GM21447 (cell line): ENCODE measurements around the gene QSOX2.
"Not testable (repeated sequence)": the region's sequence is repeated elsewhere in the genome, so short reads cannot be mapped to it uniquely, and the experiment has no call there.

Experiments
- ATAC-seq: cut with Tn5 transposase; IDR thresholded peaks from one replicate; pipeline ENCODE4 v1.9.1; 2021; ENCODE audit not compliant: unreplicated experiment

Gene QSOX2

DNA sequence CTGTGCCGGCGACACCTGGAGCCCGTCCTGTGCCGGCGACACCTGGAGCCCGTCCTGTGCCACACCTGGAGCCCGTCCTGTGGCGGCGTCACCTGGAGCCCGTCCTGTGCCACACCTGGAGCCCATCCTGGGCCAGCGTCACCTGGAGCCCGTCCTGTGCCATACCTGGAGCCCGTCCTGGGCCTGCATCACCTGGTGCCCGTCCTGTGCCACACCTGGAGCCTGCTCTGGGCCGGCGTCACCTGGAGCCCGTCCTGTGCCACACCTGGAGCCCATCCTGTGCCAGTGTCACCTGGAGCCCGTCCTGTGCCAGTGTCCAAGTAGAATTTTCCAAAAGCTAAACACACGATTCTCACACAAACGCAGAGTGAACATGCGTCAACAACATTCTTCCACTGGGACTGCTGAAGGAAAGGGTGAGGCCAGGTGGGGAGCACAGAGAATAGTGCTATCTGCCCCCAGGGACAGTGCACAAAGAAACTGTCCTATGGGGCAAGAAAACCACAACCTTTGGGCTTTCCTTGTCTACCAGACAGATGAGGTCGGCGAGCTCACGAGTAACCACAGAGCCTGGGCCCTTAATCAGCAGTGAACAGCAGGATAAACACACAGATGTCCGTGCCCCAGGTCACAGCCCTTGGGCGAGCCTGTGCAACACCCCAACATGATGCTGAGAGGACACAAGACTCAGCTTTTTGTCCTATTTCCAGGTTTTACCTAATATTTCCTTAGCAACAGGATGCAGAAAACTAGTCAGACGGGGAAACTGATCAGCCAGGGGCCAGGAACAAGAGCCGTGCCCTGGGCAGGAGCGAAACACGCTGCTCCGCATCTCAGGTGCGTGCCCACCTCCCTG is 7.9 kb downstream of the QSOX2 start:
- no peak for ATAC-seq

DNA sequence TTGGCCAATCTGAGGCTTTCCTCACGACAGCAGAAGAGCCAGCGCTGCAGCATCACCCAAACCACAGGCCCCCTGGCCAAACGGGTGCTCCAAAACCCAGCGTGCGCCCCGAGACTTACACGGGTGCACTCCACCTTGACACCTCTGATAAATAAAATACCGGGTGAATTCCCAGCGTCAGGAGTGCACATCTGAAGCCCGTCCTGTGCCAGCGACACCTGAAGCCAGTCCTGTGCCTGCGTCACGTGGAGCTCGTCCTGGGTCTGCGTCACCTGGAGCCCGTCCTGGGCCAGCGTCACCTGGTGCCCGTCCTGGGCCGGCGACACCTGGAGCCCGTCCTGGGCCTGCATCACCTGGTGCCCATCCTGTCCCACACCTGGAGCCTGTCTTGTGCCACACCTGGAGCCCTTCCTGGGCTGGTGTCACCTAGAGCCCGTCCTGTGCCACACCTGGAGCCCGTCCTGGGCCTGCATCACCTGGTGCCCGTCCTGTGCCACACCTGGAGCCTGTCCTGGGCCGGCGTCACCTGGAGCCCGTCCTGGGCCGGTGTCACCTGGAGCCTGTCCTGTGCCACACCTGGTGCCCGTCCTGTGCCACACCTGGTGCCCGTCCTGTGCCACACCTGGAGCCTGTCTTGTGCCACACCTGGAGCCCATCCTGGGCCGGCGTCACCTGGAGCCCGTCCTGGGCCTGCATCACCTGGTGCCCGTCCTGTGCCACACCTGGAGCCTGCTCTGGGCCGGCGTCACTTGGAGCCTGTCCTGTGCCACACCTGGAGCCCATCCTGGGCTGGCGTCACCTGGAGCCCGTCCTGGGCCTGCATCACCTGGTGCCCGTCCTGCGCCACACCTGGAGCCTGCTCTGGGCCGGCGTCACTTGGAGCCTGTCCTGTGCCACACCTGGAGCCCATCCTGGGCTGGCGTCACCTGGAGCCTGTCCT is 8.9 kb downstream of the QSOX2 start:
- not testable (repeated sequence) for ATAC-seq

DNA sequence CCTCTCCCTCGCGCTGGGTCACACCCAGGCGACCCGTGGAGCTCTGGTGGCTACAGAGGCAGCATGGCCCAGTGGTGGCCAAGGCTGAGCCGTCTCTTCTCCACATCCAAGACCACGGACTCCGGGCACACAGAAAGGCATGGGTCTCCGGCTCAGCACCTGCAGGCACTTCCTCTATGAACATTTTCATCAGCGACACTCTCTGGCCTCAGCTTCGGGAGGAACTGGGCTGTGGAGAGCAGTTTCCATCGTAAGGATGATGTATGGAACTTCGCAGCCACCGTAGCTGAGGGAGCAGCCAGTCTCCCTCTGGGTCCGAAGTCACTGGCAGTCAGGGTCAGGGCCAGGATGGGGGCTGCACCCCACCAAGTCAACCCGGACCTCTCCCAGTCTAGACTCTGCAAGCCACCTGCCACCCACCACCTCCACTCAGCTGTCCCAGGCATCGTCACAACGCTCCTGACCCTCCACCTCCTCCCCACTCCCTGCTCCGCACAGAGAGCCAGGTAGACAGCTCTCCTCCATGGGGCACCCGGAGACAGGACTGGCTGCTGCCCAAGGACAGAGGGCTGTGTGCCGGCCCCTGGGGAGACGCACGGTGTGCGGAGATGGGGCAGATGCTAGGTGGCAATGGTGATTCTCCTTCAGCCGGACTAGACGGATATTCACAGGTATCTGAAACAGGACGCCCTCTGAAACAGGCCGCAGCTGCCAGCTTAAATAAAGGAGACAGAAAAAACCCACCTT is 9.7 kb downstream of the QSOX2 start:
- ATAC-seq, result no peak

DNA sequence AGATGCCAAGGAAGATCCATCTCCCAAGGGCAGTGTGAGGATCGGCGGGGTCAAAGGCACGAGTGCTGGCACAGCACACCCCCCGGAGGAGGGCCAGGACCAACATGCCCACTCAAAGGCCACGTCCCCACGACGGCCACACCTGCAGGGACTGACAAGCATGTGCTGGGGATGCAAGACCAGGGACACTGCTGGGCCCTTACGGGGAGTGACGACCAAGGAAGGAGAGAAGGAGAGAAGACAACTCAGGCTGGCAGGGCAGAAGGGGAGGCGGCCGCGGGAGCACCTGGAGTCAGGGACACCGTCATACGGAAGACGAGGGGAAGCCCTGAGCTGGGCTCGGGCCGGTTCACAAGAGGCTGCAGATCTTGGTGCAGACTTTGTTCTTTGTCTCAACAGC is 10.4 kb downstream of the QSOX2 start:
- ATAC-seq, result no peak

DNA sequence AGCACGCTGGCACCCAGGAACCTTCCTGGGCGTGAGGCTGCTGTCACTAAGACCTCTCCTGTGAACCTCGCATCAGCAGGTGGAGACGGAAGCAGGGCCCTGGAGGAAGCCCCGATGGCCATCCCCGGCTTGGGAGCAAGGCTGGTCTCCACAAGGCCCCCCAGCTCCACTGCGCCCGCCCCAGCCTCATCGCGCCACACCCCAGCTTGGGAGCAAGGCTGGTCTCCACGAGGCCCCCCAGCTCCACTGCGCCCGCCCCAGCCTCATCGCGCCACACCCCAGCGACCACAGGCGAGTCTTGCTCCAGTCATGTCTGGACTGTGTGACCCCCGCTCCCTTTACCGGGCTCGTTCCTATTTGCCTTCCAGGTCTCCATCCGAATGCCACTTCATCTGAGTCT is 11.0 kb downstream of the QSOX2 start:
- no peak for ATAC-seq

DNA sequence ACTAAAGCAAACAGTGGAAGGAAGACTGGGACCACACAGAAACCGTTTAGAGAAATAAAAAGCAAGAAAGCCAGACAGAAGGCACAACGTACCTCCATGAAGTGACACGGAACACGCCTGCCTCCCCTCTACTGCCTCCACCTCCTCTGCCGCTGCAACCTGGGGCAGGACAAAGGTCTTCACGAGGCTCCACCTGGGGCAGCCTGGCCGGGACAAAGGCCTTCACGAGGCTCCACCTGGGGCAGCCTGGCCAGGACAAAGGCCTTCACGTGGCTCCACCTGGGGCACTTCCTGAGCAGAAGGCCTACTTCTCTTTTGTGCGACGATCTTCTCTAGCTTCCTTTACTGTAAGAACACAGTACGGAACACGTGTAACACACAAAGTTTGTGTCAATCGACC is 11.7 kb downstream of the QSOX2 start:
- no peak for ATAC-seq

DNA sequence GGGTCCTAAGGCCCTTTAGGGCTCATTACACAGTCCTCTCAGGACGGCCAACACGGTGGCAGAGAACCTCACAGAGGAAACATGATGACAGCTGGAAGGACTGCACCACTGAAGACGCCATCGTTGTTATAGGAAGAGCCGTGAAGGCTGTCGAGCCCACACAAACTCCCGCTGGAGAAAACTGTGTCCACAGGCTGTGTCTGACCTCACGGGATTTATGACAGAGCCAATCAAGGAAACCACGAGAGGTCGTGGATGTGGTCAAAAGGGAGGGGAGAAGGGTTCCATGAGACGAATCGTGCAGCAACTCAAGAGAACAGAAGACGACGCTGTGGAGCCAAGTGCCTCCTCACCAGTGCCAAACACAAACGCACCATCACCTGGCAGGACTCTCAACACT is 12.2 kb downstream of the QSOX2 start:
- no peak for ATAC-seq

DNA sequence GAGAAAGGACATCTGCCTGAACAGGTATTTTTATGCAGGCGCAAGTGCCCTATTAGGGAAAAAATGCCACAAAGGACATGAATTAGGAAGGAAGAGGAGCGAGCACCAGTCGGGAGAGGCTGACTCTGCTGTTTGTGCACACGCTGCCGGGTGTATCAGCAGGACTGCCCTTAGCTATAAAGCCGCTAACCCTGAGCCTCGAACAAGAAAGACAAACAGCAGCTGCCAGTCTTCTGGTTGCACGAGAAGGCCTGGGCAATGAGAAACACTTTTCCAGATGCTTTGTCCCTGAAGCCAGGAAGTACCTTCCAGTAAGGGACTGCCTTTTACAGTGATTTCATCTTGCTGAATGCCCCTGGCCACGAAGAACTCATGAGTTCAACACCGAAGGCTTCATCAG is 12.6 kb downstream of the QSOX2 start:
- no peak for ATAC-seq

DNA sequence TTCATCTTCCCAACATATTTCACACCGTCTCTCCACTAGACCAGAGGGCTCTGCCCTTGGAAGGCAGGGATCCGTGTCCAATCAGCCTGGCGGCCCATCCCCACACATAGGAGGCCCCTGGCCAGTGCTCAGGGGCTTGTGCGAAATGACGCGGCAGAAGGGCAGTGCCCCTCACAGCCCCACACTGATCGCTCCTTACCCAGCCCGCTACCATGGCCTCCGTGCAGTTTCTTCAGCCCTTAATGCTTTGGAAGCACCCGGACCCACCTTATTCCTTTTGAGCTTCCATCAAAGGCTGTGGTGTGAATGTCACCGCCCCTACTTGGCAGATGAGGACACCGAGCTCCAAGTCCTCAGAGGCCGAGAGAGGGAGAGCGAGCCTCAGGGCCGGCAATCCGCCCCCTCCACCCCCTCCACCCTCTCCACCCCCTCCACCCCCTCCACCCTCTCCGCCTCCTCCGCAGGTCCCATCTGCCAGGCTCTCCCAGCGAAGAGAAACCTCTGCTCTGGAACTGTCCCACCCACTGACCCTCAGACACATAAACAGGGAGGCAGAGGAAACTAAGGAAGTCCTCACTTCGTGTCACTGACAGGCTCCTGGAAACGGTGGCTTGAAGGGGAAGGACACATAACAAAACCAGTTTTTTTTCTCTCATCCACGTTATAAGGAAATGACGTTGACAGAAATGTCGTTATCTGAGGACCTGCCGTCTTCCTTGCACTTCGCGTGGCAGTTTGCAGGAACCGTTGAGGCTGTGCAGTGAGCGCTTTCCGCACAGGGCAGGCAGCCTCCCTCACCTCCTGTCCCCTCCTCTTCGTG is 13.9 kb downstream of the QSOX2 start:
- ATAC-seq, result no peak

DNA sequence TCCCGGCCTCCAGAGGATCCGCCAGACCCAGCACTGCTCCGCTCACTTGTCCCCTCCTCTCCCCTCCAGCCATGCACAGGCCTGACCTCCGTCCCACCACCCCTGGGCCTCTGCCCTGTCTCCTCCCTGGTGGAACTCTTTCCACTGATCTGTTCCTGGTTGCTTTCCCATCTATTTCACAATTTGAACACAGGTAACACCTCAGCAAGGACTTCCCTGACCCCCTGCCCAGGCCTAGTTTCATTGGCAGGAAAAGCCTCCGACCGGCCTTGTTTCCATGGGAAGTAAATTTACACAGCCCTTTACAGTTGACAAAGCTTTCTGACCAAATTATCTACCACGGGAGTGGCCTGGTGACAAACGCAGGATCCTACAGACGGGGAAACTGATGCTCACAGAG is 14.8 kb downstream of the QSOX2 start:
- no peak for ATAC-seq

DNA sequence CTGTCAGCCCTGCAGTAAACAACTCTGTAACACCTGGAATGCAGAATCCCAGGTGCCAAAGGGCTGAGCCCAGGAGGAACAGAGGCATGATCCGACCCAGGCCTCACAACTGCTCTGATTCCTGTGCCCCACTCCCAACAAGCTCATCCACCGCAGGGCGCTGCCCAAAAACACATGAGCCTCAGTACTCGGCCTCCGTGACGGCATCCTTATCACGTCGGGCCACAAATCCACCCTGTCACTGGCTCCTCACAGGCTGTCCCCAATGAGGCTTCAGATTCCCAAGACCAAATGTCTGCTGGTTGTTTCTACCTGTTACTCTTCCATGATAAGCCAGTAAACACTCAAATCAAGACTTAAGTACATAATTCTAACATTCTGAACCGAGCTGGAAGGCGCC is 15.2 kb downstream of the QSOX2 start:
- no peak for ATAC-seq

DNA sequence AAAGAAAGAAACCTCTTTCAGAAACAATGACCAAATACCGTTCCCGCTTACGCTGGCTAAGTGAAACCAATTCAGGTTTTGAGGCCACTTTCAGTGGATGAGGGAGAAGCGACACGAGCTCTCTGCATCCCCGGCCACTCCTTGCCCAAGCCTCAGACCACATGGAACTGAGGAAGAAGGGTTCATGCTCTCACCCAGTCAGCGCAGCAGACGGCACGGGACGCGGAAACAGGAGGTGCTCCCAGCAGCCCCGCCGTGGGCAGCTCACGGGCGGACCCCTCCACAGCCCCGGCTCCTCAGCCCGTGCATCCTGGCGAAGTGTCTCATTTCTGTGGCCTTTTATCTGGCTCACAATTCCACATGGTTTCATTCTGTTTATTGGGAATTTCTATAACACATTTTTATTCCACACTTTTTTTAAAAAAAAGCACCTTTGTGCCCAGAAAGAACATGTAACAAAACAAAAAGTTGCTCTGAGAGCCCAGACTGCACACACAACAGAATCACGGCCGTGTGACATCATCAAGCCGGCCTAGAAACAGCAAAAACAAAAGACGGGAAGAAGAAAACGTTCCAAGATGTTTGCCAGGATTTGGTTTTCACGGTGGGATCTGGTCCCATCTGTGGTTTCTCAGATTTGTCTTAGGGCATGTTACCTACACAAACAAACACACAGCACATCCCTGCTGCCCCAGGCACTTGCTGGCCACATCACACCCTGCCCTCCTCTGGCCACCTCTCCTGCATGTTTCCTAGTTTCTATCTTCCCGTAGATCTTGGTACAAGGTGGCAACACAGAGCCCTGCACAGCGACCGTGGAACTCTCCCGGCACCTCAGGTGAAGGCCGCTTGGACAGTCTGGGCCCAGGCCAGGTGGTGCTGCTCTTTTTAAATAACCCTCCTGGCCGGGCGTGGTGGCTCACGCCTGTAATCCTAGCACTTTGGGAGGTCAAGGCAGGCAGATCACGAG is 16.2 kb downstream of the QSOX2 start:
- no peak for ATAC-seq

DNA sequence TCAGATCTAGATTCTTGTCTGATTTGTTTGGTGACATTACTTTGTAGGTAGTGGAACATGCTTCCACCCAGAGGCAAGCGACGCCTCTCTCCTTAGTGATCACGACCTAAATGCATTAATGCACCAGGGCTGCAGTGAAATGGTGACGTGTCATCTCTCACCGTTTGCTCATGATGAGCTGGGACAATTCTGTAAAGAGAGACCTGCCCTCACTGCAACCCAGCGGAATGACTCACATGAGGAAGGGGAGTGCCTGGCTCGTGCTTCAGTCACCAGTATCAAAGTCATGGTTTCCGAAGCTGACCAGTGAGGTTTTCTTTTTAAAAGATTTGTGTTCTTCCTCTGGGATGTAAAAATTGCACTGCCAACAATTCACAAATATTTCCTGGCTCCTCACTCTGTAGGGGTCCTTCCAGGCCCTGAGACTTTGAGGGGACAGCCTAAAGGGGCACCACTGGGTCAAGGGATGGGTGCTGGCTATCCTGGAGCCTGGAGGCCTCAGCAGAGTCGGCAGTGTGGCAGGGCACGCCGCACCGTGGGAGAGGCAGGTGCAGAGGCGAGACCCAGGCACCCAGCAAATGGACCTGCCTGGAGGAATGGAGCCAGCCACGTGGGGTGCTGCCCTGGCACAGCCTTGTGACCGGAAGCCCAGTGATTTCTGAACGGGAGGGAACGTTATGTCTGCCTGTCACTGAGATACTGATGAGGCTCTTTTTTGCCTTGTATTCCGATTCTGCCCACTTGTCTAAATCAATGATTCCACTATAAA is 17.3 kb downstream of the QSOX2 start:
- ATAC-seq, result no peak

DNA sequence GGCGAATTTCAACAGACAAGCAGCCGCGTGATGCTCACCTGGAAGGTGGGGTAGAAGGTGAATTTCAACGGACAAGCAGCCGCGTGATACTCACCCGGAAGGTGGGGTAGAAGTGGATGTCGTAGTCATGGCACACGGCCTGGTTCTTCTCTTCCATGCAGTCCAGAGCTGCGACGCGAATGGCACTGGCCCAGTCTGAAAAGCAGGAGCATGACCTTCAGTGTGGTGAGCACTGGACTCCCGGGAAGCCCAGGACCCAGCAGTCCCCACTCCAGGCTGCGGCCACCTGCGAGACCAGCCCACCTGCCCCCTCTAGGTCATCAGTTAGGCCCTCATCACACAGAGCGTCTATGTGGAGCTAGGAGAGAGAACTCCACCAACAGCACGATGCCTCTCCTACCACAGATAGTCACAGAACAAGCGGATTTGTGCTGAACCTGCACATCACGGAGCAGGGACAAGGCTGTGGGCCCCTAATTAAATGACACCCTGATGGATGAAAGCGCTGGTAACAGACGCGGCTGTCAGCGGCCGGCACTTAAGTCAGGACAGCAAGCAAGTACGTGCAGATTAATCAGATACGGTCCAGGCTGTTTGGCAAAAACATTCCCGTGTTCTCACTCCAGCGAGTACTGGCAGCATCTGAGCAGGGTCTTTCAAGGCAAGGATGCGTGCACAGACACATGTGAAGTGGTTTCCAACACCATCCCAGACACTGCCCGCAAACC is 18.8 kb downstream of the QSOX2 start:
- ATAC-seq, result no peak

DNA sequence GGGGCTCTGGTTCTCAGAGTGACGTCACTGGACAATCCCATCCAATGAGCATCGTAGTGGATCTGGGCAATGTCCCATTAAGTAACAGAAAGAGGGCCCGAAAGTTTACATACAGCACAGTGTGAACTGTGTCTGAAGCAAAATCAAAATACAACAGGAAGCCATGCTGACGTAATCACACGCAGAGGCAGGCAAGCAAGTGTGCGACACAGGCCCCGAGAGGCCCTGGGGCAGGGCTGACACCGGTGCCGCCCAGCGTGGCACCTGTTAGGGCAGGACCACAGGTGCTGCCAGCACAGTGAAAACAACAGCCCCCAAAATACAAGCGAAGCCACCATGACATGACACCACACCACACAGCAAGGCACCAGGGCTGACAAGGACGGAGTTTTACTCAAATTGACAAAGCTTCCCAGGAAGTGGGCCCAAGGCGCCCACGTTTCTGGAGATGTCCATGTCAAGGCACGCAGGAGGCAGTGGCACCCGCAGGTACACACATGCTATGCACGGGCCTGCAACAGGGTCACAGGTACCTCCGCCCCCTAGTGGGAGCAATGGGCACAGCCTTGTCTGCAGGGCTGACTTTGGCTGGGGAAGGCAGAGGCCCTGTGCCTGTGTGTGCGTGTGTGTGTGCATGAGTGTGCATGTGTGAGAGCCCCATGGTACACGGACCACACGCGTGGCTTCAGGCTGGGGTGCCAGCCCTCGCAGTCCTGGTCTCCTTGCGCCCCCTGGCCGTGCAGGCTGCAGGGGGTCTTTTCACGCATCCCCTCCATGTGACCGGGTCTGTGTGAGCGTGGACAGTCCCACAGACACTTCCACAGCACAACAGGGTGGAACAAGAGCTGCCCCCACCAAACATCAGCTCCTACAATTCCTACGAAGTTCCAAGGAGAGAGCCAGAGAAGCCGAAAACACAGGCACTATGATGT is 19.6 kb downstream of the QSOX2 start:
- peak; percentile 67 for ATAC-seq

DNA sequence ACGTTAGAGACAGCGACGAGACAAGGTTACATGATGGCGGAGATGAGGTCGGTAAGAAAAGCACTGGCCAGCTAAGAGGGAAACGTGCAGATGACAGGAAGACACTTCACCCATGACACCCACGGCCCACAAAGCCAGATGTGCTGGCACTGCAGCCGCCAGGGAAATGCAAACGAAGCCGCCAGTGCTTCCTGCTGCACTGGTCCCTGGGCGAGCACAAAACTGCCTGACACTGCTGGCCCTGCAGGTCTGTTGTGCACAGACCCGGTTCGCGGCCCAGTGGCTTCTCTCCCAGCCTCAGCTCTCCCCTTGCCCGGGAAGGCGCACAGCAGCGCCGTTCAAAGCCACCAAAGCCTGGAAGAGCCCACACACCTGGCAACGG is 20.3 kb downstream of the QSOX2 start:
- ATAC-seq, result peak; percentile 64
